GM18951 (cell line): ENCODE data around the gene POM121L2.
"Not testable (repeated sequence)": the region's sequence is repeated elsewhere in the genome, so short reads cannot be mapped to it uniquely, and the experiment has no call there.

Experiments used
- POLR2A ChIP-seq: IDR thresholded peaks from 4 replicates; pipeline ENCODE4 v1.6.1; 2011; ENCODE audit warnings: mild to moderate bottlenecking; ENCODE audit not compliant: insufficient read length, insufficient read depth; ENCODE audit errors: extremely low read depth
- in situ Hi-C: fragments of 300-500 bp; cut with MboI; formaldehyde crosslinking; loops from one replicate; pipeline ENCODE4 v1.12.0; 2022; ENCODE audit warnings: low sequenced_read_pairs, mixed read lengths, inconsistent platforms; ENCODE audit not compliant: unreplicated experiment

The POM121L2 gene

DNA sequence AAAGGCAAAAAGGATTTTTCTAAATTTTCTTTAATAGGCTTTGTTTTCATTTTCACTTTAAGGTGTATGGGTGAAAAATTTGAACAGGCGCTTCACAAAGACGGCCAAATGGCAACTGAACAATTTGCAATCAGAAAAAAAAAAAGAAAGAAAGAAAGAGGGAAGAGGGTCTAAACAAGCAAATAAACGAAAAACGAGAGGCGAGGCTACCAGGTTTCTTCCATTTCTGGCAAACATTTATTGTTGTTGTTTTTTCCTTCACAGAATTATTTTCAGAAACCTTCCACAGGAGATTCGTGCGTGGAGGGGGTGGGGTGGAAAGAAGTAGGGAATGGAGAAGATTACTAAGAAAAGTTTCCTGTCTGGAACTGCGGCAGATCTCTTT lies 24.3 kb downstream of the POM121L2 start:
- no peak for TF ChIP-seq POLR2A
- in situ Hi-C loops, result no loop called here

DNA sequence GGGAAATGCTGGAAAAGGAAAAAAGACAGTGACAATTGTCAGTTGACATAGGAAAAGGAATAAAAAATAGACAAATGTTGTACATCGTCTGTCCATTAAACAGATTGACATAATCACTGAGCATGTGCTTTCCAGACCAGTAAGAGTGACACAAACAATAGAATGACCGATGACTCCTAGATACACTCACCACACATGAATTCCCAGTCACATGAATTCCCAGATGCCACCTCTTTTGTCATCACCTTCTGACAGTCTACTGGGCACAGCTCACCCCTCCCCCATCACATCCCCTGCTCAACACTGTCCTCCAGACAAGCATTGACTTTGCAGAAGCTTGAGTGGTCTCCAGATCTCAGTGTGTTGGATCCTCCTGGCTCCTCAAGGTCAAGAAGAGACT lies 25.9 kb downstream of the POM121L2 start:
- in situ Hi-C loops, result no loop called here
- TF ChIP-seq POLR2A, result no peak

DNA sequence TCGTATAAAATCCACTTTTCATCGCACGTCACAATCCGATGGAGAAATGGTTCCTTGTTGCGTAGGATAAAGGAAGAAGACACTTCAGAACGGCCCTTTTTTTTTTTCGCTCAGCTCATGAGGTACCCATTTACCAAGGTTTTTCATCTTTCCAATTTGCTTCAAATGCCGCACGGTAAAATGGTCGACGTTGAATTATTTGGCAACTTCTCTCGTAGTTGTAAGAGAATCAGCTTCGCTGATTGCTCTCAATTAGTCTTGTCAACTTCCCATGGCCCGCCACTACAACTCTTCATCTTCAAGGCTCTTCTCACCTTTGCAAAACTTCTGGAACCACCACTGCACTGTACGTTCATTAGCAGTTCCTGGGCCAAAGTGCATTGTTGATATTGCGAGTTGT lies 28.8 kb downstream of the POM121L2 start:
- no peak for TF ChIP-seq POLR2A

DNA sequence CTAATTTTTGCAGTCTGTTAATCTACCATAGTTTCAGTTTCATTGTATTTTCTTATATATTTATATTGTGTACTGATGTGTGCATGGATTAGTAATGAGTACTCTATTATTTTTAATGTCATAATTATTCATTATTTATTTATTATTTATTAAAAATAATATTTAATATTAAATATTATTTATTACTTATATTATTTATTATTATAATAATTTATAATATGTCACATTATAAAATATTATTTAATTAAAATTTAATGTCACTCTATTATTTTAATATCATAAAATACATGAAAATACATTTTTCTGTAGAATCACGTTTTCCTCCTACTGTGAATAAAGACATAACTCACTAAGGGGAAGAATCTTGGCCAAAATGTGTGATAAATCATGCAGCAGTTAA lies 30.5 kb downstream of the POM121L2 start:
- in situ Hi-C loops, result no loop called here
- TF ChIP-seq POLR2A, result no peak

More for the DNA sequence above, 28.8 kb downstream of the POM121L2 start:
- in situ Hi-C loops, result no loop called here

DNA sequence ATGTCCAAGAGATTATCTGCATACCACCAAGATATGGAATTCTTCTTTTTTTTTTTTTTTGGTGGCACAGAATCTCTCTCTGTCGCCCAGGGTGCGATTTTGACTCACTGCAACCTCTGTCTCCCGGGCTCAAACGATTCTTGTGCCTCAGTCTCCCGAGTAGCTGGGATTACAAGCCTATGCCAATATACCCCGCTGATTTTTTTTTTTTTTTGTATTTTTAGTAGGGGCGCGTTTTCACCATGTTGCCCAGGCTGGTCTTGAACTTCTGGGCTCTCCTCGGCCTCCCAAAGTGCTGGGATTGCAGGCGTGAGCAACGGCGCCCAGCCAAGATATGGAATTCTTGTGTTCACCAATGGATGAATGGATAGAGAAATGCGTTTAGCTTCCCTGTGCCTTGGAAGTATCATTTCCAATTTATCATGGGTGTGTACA lies 31.0 kb downstream of the POM121L2 start:
- in situ Hi-C loops, result no loop called here
- TF ChIP-seq POLR2A, result no peak

DNA sequence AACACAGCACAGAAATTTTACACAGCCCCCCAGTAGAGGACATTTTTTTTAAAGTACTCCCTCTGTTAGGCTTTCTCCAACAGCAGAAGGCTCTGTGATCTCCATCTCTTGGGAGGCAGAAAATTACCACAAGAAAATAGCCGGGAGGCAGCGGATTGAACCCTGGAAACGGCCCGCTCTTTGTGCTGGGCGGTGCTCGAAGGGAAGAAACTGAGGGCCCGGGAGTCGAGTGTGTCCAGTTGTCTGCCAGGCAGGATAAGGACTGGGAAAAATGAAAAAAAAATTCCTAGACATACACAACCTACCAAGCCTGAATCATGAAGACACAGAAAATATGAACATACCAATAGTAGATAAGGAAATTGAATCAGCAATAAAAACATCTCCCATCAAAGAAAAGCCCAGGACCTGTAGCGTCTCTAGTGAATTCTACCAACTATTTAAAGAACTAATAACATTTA lies 31.5 kb downstream of the POM121L2 start:
- no peak for TF ChIP-seq POLR2A

DNA sequence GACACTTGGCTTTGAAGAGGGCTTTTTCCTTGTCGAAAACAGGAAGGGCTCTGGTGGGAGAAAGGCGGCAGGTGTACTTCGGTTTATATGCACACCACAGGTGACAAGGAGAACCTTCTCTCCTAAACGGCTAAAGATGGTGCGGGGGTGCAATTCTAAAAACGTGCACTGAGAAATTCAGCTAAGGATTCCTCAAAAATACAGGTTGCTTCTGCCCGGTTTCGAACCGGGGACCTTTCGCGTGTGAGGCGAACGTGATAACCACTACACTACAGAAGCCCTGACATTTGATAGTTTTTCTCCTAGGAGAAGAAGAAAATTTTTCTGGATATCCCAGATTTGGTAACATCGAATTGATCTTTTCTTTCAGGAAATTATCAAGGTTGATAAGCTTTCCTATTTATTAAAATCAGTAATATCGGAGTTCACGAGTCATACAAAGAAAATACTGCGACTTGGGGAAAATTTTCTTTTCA lies 32.0 kb downstream of the POM121L2 start:
- no peak for TF ChIP-seq POLR2A
- in situ Hi-C loops, result no loop called here

More for the DNA sequence above, 31.5 kb downstream of the POM121L2 start:
- in situ Hi-C loops, result no loop called here

DNA sequence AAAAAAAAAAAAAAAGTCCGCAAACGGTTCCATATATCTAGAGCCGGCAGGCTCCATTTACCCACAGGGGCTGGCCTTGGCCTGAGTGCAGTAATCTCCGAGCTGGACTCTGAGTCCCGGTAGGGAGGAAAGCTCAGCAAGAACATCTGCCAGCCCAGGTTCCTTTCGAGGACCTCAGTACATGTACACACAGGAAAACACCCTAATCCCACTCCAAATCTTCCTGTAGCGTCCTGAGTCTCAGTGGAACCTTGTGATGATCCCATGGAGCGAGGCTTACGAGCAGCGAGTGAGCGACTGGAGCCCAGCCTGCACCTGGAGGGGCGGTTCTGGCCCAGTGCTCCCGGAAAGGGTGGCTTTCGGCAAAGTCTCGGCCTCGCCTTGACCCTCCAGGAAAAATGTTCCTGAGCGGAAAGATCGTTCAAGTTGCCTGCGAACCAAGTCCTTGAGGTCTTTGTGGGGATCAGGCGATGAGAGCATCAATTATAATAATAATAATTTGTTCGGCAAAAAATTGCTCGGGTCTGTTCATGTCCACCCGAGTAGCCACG lies 32.5 kb downstream of the POM121L2 start:
- in situ Hi-C loops, result no loop called here

DNA sequence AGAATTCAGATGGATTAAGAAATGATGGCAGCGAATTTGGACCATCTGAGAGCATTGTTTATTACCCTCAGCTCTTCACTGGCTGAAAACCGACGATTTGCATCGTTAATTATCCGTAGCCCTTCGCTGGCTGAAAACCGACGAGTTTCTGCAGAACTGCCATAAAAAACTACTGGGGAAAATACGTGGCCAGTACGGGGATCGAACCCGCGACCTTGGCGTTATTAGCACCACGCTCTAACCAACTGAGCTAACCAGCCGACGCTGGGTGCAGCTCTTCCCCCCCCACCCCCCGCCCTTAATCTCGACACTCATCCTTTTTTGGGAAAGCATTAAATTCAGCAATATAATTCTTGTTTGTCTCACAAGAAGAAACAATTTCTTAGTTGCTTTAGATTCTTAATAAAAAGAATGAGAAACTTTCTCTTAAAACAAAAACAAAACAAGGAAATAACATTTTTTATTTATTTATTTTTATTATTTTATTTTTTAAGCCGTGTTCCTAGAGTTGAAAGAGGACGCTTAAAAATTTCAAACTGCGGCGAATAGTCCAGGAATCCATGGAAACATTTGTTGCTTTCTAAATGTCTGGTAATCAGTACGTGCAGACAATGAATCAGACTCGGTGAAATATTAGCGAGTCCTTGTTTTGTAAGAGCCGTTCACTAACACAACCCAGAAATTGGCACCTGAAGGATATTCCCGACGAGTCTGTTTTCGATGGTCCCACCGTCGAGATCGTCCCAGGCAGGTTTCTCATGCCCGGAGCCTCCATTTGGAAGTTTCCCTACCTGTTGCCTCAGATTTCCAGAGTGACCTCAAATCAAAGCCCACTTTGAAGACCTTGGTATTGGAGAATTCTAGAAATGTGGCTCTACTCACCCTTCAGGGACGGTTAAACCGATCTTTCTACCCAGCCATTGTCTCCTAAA lies 36.8 kb downstream of the POM121L2 start:
- in situ Hi-C loops, result no loop called here
- TF ChIP-seq POLR2A, result no peak

More for the DNA sequence above, 32.5 kb downstream of the POM121L2 start:
- TF ChIP-seq POLR2A, result no peak

DNA sequence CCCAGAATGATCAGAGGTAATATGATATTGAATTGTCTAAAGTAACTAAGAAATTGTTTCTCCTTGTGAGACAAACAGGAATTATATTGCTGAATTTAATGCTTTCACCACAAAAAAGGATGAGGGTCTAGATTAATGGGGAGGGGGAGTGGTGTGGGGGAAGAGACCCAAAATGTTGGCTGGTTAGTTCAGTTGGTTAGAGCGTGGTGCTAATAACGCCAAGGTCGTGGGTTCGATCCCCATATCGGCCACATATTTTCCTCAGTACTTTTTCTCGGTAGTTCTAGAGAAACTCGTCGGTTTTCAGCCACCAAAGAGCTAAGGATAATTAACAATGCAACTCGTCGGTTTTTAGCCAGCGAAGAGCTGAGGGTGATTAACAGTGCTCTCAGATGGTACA lies 38.3 kb downstream of the POM121L2 start:
- TF ChIP-seq POLR2A, result no peak
- in situ Hi-C loops, result no loop called here

DNA sequence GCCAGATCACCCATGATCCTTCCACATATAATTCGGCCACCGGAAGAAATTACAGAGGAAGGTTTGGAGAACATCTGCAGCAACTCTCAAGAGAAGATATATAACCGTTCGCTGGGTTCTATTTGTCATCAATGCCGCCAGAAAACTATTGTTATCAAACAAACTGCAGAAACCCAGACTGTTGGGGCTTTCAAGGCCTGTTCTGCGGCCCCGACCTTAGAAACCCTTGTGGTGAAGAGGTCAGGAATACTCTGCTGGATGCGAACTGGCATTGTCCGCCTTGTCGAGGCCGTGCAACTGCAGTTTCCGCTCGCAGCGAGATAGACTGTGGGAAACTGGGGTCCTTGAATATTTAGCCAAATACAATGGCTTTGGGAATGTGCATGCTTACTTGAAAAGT lies 43.3 kb downstream of the POM121L2 start:
- in situ Hi-C loops, result no loop called here
- TF ChIP-seq POLR2A, result no peak

DNA sequence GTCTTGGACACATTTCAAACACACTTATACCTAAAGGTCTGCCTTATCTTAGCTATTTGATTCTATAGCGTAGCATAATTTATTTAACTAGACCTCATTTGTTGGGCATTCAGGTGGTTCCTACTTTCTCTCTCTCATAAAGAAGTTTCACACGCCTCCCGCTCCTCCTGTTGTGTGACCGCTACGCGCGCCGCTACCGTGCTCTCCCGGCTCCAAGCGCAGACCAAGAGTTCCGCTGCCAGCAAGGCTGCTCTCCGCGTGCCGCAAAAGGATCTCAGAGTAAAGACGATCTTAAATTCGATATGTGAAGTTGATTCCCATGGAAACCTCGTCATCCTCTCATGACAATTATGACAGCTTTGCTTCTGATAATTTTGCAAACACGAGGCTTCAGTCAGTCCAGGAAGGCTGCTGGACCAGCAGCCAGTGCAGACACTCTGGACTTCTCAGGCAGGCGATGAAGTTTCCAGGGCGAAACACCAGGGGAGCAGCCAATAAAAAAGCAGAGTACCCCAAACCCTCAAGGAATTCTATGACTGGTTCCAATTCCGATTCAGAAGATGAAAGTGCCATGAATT lies 44.1 kb downstream of the POM121L2 start:
- no peak for TF ChIP-seq POLR2A
- in situ Hi-C loops, result no loop called here

DNA sequence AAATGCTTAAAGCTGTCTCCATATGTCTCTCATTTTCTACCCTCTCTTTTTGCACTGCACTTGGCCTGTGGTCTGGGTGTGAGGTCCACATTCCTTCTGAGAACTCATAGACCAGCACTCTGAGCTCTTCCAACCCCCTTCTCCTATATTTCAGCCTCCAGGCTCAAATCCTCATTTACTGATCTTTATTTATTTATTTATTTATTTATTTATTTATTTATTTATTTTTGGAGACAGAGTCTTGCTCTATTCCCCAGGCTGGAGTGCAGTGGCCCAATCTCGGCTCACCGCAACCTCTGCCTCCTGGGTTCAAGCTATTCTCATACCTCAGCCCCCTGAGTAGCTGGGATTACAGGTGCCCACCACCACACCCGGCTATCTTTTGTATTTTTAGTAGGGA lies 45.1 kb downstream of the POM121L2 start:
- in situ Hi-C loops, result not testable (repeated sequence)

DNA sequence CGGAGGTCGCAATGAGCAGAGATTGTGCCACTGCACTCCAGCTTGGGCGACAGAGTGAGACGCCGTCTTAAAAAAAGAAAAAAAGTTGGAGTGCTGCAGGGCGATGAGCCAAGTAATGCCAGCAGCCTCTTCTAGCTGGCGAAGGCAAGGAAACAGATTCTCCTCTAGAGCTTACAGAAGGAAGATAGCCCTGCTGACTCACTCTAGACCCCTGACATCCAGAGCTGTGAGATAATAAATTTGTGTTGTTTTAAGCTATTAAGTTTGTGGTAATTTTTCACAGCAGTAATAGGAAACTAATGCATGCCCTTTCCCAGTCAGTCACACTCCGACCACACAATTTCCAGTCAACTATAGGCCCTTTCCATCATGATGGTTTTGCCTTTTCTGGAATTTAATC lies 48.2 kb downstream of the POM121L2 start:
- in situ Hi-C loops, result no loop called here
- TF ChIP-seq POLR2A, result no peak

DNA sequence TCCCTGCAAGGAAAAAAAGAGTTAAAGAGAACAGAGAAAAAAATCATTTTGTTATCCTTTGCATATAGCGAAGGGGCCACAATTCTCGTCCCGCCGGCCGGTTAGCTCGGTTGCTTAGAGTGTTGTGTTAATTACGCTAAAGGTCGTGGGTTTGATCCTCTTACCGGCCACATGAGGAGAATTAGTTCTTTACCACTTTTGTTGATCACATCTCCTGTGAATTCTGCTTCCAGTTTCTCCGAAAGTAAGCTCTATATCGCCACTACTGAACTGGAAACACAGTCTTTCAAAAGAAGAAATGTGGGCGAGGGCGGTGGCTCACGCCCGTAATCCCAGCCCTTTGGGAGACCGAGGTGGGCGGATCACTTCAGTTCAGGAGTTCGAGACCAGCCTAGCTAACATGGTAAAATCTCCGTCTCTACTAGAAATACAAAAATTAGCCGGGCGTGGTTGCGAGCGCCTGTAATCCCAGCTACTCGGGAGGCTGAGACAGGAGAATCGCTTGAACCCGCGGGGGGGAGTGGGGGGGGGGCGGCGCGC lies 51.2 kb downstream of the POM121L2 start:
- TF ChIP-seq POLR2A, result no peak
- in situ Hi-C loops, result no loop called here
